ENCODE results near the gene ANOS1.

DNA sequence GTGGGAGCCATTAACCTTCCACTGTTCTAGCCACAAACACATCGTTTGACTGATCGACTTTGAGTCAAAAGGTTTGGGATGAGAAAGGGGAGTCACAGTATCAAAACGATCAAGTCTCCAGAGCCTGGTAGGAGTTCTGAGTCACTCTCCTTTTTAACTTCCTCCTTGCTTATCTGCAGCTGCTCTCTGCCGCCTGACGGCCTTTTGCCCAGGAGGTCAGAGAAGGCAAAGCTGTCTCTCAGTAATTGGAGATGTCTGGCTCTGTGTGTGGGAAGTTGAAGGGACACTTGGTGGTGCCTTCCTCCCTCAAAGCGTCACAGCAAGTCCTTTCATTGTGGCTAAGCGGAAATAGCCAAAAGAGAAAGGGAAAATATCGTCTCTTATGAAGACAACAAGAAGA lies 63.1 kb downstream of the ANOS1 start:
- TF ChIP-seq, protein P1, sequence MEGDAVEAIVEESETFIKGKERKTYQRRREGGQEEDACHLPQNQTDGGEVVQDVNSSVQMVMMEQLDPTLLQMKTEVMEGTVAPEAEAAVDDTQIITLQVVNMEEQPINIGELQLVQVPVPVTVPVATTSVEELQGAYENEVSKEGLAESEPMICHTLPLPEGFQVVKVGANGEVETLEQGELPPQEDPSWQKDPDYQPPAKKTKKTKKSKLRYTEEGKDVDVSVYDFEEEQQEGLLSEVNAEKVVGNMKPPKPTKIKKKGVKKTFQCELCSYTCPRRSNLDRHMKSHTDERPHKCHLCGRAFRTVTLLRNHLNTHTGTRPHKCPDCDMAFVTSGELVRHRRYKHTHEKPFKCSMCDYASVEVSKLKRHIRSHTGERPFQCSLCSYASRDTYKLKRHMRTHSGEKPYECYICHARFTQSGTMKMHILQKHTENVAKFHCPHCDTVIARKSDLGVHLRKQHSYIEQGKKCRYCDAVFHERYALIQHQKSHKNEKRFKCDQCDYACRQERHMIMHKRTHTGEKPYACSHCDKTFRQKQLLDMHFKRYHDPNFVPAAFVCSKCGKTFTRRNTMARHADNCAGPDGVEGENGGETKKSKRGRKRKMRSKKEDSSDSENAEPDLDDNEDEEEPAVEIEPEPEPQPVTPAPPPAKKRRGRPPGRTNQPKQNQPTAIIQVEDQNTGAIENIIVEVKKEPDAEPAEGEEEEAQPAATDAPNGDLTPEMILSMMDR (IDR thresholded peaks at IDR 0.05; ENCODE audit: low read length) = no peak
- no peak for TF ChIP-seq EZH2 (optimal IDR thresholded peaks at IDR 0.05; ENCODE audit: low read depth, low read length)
